HG03571 (cell line): ENCODE measurements around the gene DSEL.

Source experiments
- ATAC-seq: cut with Tn5 transposase; IDR thresholded peaks from one replicate; pipeline ENCODE4 v1.9.1; 2021; ENCODE audit not compliant: unreplicated experiment

Gene DSEL

DNA sequence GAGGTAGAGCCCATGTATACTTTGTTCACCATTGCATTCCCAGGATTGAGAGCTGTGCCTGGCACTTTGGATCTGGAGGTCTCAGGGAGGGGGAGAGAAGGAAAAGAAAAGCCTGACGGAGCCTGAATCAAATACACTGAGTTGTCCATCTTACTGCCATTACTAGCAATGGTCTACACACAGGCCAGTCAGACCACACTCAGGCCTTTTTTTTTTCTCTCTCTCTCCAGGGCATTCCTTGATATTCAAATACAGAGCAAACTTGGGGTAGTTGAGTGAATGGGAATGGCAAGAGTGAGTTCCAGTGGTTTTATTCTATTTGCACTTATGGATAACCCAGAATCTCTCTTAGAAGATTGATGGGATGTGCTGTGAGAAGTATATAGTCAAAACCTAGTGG lies 11.8 kb downstream of the DSEL start:
- ATAC-seq = no peak

DNA sequence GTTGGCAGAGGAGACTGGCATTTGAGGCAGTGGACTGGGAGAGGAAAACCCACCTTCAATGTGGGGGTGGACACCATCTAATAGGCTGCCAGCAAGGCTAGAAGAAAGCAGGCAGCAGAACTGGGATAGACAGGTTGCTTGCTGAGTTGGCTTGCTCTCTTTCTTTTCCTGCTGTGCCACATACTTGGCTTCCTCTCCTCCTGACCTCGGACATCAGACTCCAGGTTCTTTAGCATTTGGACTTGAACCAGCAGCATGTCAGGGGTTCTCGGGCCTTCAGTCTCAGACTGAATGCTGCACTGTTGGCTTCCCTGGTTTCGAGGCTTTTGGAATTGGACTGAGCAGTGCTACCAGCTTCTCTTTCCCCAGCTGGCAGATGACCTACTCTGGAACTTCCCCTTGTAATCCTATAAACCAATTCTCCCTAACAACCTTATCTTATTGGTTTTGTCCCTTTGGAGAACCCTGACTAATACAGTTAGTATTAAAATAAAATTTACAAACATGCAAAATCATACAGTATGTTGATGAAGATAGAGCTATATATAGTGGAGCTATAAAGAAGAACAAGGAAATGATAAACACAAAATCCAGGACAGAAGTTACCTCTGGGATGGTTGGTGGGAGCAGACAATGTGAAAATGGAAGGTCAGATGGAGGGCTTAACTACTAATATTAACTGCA lies 15.9 kb downstream of the DSEL start:
- no peak for ATAC-seq

DNA sequence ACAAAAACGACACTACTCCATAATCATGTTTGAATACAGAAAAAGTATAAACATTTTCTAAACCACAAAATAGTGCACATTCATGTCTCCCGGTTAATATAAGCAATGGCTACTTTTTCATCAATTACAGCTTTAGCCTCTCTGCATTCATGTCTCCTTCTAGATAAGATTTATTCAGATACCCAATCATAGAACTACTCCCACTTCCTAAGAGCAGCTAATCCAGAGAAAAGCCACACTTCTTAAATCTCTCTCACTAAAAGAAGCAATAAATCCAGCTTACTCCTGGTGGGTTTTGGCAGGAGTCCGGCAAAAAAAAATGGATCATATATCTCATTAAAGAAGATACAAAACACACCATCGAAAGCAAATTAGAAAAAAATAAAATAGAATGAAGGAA lies 20.1 kb downstream of the DSEL start:
- no peak for ATAC-seq

- ATAC-seq = no peak
Measured at GRCh38 chr18:67486534-67486933, 30.0 kb downstream of the DSEL start.

- ATAC-seq = no peak
Measured at GRCh38 chr18:67485655-67486054, 30.9 kb downstream of the DSEL start.

GRCh38 chr18:67484458-67484857 lies 32.1 kb downstream of the DSEL start:
- no peak for ATAC-seq

DNA sequence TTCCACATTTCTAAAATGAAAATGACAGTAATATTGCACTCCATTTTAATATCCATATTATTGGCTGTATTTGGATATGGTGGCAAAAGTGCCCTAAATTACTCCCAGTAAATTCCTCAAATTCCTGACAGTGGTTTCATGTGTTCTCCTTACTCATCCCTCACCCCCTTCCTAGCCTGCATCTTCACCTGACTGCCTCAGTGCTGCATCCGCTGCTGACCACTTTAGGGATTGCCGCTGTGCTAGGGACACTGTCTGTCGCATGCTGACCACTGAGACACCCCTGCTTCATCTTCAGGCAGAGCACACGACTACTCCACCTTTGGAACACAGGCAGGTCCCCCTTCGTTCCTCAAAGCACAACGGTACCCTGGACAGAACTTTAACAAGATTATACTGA lies 32.6 kb downstream of the DSEL start:
- no peak for ATAC-seq

- no peak for ATAC-seq
Measured at GRCh38 chr18:67483237-67483636, 33.3 kb downstream of the DSEL start.

DNA sequence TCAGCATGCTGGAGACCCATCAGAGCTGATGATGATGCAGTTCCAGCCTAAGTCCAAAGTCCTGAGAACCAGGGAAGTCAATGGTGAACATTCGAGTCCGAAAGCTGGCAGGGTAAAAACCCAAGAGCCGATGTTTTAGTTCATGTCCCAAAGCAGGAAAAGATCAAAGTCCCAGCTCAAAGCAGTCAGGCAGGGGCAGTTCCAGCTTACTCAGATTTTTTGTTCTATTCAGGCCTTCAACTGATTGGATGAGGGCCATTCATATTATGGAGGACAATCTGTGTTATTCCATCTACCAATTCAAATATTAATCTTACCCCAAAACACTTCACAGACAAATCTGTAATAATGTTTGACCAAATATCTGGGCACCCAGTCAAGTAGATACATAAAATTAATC lies 38.3 kb downstream of the DSEL start:
- no peak for ATAC-seq

DNA sequence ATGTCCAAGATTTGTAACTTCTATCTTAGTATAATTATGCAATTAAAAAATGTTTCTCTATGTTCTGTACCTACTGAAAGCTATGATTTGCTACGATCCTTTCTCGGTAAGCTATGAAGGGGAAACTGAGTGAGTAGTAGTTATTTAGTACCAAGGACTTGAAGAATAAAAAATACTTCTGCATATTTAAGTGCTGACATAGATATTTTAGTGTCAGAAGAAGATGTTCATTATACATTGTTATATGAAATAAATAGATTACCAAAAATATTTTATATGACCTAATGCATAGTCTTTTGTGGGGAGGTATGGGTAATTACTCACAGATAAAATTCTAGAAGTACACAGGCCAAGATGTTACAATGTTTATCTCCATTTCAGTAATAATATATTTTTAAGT lies 39.0 kb downstream of the DSEL start:
- ATAC-seq = no peak

GRCh38 chr18:67476585-67476984 lies 39.9 kb downstream of the DSEL start:
- no peak for ATAC-seq

- ATAC-seq = no peak
Measured at GRCh38 chr18:67475673-67476072, 40.8 kb downstream of the DSEL start.

DNA sequence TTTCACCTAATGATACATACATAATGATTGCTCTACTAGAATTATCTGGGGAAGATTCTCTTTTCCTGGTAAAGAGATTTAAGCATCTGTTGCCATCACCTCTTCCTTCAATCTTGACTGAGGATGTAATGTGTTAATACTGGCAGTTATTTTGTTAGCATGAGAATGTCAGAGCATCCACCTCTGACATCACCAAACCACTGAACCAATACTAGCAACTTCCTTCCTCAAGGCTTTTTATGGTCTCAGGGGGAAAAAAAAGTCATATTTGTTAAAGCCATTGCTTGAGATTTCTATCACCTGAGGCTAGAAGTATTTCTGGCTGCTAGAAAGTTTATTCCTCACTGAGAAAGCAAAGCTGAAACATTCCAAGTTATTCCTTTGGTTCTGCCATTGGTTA lies 48.5 kb downstream of the DSEL start:
- no peak for ATAC-seq

DNA sequence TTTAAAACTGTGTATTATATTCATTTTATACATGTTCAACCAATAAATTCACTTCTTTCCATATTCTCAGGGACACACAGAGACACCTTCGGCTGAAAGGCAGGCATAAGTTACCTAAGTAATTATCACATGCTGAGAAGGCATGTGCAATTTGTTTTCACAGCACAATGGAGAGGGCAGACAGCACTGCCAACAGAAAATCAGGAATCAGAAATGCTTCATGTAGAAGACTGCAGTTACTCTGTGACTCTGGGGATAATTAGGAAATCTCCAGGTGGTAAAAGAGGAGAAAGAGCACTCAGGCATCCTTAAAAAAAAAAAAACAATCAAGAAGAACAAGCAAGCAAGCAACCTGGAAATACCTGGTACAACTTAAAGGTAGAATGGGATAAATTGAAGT lies 49.3 kb downstream of the DSEL start:
- ATAC-seq = no peak

DNA sequence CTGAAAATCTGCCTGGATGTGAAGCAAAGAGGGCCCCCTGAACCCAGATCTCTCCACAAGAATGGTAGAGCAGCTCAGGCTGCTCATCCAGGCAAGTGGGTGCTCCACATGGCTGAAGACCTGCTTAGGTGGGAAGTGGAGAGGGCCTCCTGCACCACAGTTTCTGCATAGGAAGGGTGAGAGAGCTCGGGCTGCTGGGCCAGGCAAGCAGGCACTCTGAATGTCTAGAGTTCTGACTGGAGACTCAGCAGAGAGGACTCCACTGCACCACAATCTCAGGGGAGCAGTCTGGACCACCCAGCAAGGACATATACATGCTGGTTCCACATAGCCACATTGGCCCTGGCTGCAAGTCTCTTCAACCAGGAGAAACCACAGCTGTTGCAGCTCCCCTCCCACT lies 52.0 kb downstream of the DSEL start:
- ATAC-seq = no peak

DNA sequence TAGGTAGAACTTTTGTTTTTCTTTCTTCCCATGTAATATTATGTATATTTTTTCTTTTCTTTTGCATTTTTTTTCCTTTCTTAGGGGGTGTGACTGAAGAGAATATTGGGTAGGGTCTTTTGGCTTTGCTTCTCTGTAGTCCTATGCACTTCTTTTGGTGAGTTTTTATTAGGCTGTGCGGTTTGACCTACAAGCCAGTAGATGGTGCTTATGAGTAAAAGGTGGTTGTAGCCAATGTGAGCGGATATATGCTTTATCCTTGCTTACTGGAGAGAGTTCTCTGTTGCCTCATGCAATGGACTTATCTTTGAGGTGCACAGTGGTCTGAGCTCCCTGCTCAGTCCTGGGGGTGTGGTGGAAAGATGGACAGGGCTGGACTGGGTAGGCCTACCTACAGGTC lies 52.7 kb downstream of the DSEL start:
- no peak for ATAC-seq

DNA sequence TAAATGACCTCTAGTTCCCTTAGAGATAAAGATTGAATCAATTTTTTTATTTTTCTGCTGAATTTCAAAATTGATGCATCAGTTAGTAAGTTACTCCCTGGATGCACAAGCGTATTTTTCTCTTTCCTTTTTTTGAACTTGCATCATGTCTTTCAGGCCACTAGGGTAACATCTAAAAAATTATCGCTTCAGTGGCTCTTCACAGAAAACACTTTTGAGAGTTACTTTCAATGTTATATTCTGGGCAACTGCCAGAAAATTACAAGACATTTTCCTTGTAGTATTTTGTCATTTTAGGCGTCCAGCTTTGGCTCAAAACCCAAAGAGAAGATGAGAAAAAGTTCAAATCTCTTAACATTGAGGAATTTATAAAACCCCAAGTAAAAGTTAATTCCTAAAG lies 59.8 kb downstream of the DSEL start:
- no peak for ATAC-seq
